Measurements from ENCODE around the gene CSAD.
"Not testable (repeated sequence)": the region's sequence is repeated elsewhere in the genome, so short reads cannot be mapped to it uniquely, and the experiment has no call there.

The CSAD gene

GRCh38 chr12:53180931-53181645 is 363 bp upstream of the CSAD start:
- H3K27me3 Mint-ChIP-seq = no peaks in the 10 kb centered on the region
- no peaks in the 10 kb centered on the region for H3K9me3 Mint-ChIP-seq
- H3K4me3 Mint-ChIP-seq = peak overlapping the region; percentile 91 to 94
- peak in 1 of 2 donors; percentile 79 for DNase-seq
- H3K27ac Mint-ChIP-seq = peak overlapping the region; percentile 72 to 96
- peaks cover 56% of the 10 kb centered on the region for H3K4me1 Mint-ChIP-seq
- peak; percentile 77 for ATAC-seq

GRCh38 chr12:53179687-53180219 is 972 bp downstream of the CSAD start:
- peak overlapping the region; percentile 87 to 94 for H3K4me3 Mint-ChIP-seq
- H3K4me1 Mint-ChIP-seq = peaks cover 65% of the 10 kb centered on the region
- H3K9me3 Mint-ChIP-seq = no peaks in the 10 kb centered on the region
- peak overlapping the region; percentile 96 for H3K27ac Mint-ChIP-seq
- H3K27me3 Mint-ChIP-seq = no peaks in the 10 kb centered on the region
- peak; percentile 17 for ATAC-seq
- no peak for DNase-seq

GRCh38 chr12:53178803-53179202 is 1.9 kb downstream of the CSAD start:
- H3K4me1 Mint-ChIP-seq = peaks cover 55% of the 10 kb centered on the region
- not testable (repeated sequence) for H3K4me3 Mint-ChIP-seq, ATAC-seq, DNase-seq, H3K27me3 Mint-ChIP-seq, H3K9me3 Mint-ChIP-seq, H3K27ac Mint-ChIP-seq

GRCh38 chr12:53177447-53177846 is 3.3 kb downstream of the CSAD start:
- not testable (repeated sequence) for H3K4me3 Mint-ChIP-seq, ATAC-seq, H3K27ac Mint-ChIP-seq

GRCh38 chr12:53176750-53177149 is 4.0 kb downstream of the CSAD start:
- ATAC-seq = no peak
- no peak overlapping the region for H3K4me3 Mint-ChIP-seq

More at GRCh38 chr12:53177447-53177846, 3.3 kb downstream of the CSAD start:
- H3K9me3 Mint-ChIP-seq, H3K27me3 Mint-ChIP-seq, DNase-seq: not testable (repeated sequence)
- peaks cover 42% of the 10 kb centered on the region for H3K4me1 Mint-ChIP-seq

GRCh38 chr12:53174881-53175491 is 5.7 kb downstream of the CSAD start:
- no peak overlapping the region for H3K4me3 Mint-ChIP-seq
- H3K4me1 Mint-ChIP-seq = peaks cover 27% of the 10 kb centered on the region
- H3K27me3 Mint-ChIP-seq = no peaks in the 10 kb centered on the region
- DNase-seq = no peak
- no peaks in the 10 kb centered on the region for H3K9me3 Mint-ChIP-seq
- no peak overlapping the region for H3K27ac Mint-ChIP-seq
- peak; percentile 12 for ATAC-seq

More at GRCh38 chr12:53176750-53177149, 4.0 kb downstream of the CSAD start:
- no peak for DNase-seq
- H3K4me1 Mint-ChIP-seq = peaks cover 35% of the 10 kb centered on the region
- H3K27ac Mint-ChIP-seq = no peak overlapping the region
- H3K27me3 Mint-ChIP-seq = no peaks in the 10 kb centered on the region
- no peaks in the 10 kb centered on the region for H3K9me3 Mint-ChIP-seq

GRCh38 chr12:53173085-53173715 is 7.5 kb downstream of the CSAD start:
- Mint-ChIP-seq H3K27ac (peak overlapping the region in 1 of 2 donors; percentile 57), H3K9me3 (no peaks in the 10 kb centered on the region), H3K27me3 (no peaks in the 10 kb centered on the region), H3K4me3 (no peak overlapping the region), H3K4me1 (peaks cover 14% of the 10 kb centered on the region)
- DNase-seq = no peak
- no peak for ATAC-seq

- H3K27ac Mint-ChIP-seq = no peak overlapping the region
- no peaks in the 10 kb centered on the region for H3K9me3 Mint-ChIP-seq
- H3K4me1 Mint-ChIP-seq = peaks cover 14% of the 10 kb centered on the region
Observed at GRCh38 chr12:53172352-53172751, 8.4 kb downstream of the CSAD start.

GRCh38 chr12:53171725-53172329 is 8.9 kb downstream of the CSAD start:
- Mint-ChIP-seq H3K27ac (peak overlapping the region; percentile 4 to 43), H3K9me3 (no peaks in the 10 kb centered on the region), H3K4me1 (peaks cover 14% of the 10 kb centered on the region), H3K4me3 (no peak overlapping the region), H3K27me3 (no peaks in the 10 kb centered on the region)
- ATAC-seq (no peak), DNase-seq (no peak)

More at GRCh38 chr12:53172352-53172751, 8.4 kb downstream of the CSAD start:
- DNase-seq = no peak
- Mint-ChIP-seq H3K4me3 (no peak overlapping the region), H3K27me3 (no peaks in the 10 kb centered on the region)
- ATAC-seq = no peak

GRCh38 chr12:53170876-53171724 is 9.6 kb downstream of the CSAD start:
- ATAC-seq (no peak), DNase-seq (no peak)
- peak overlapping the region in 1 of 2 donors; percentile 43 for H3K27ac Mint-ChIP-seq
- H3K4me1 Mint-ChIP-seq = peaks cover 13% of the 10 kb centered on the region
- no peaks in the 10 kb centered on the region for H3K27me3 Mint-ChIP-seq
- H3K9me3 Mint-ChIP-seq = no peaks in the 10 kb centered on the region
- H3K4me3 Mint-ChIP-seq = no peak overlapping the region

- no peak for ATAC-seq
- Mint-ChIP-seq H3K27me3 (no peaks in the 10 kb centered on the region), H3K4me1 (peaks cover 5% of the 10 kb centered on the region), H3K4me3 (no peak overlapping the region), H3K27ac (no peak overlapping the region), H3K9me3 (no peaks in the 10 kb centered on the region)
- DNase-seq = no peak
Observed at GRCh38 chr12:53170215-53170614, 10.5 kb downstream of the CSAD start.

- DNase-seq = no peak
- no peaks in the 10 kb centered on the region for H3K4me1 Mint-ChIP-seq
- H3K27ac Mint-ChIP-seq = peak overlapping the region in 1 of 2 donors; percentile 38
- H3K4me3 Mint-ChIP-seq = no peak overlapping the region
- no peak for ATAC-seq
- no peaks in the 10 kb centered on the region for H3K9me3 Mint-ChIP-seq
- no peaks in the 10 kb centered on the region for H3K27me3 Mint-ChIP-seq
Observed at GRCh38 chr12:53169644-53170043, 11.1 kb downstream of the CSAD start.

GRCh38 chr12:53166837-53167236 is 13.9 kb downstream of the CSAD start:
- H3K4me1 Mint-ChIP-seq = no peaks in the 10 kb centered on the region
- no peak overlapping the region for H3K27ac Mint-ChIP-seq
- ATAC-seq (no peak), DNase-seq (no peak)
- H3K9me3 Mint-ChIP-seq = no peaks in the 10 kb centered on the region
- no peak overlapping the region for H3K4me3 Mint-ChIP-seq
- no peaks in the 10 kb centered on the region for H3K27me3 Mint-ChIP-seq

GRCh38 chr12:53163008-53163407 is 17.7 kb downstream of the CSAD start:
- DNase-seq, H3K27me3 Mint-ChIP-seq, ATAC-seq, H3K9me3 Mint-ChIP-seq, H3K4me3 Mint-ChIP-seq, H3K27ac Mint-ChIP-seq: not testable (repeated sequence)
- peaks cover 17% of the 10 kb centered on the region for H3K4me1 Mint-ChIP-seq
